HG03066 (cell line): ENCODE measurements around the gene CDCA7L.
A peak's percentile ranks its signal among the peaks of the same experiment; 100 is the strongest.

Experiments used
- ATAC-seq: cut with Tn5 transposase; IDR thresholded peaks from one replicate; pipeline ENCODE4 v1.9.1; 2021; ENCODE audit warnings: low read depth; ENCODE audit not compliant: unreplicated experiment

Gene CDCA7L

GRCh38 chr7:21945454-21946221, at the start of gene CDCA7L:
Gene CDCA7L (minus strand): TSS chr7:21945899. CDS start chr7:21945804, 95 bp downstream.
- ATAC-seq: peak; percentile 75

- ATAC-seq: no peak
Measured at GRCh38 chr7:21986096-21986495, 40.4 kb upstream of the CDCA7L start.

GRCh38 chr7:21984042-21984441, 38.3 kb upstream of the CDCA7L start:
- no peak for ATAC-seq

GRCh38 chr7:21983056-21983455, 37.4 kb upstream of the CDCA7L start:
- ATAC-seq: no peak

GRCh38 chr7:21981524-21981923, 35.8 kb upstream of the CDCA7L start:
- ATAC-seq: no peak

- no peak for ATAC-seq
Measured at GRCh38 chr7:21980926-21981500, 35.3 kb upstream of the CDCA7L start.

- no peak for ATAC-seq
Measured at GRCh38 chr7:21972397-21972784, 26.7 kb upstream of the CDCA7L start.

GRCh38 chr7:21971780-21972396, 26.2 kb upstream of the CDCA7L start:
- ATAC-seq: no peak

GRCh38 chr7:21969822-21970221, 24.1 kb upstream of the CDCA7L start:
- no peak for ATAC-seq

- no peak for ATAC-seq
Measured at GRCh38 chr7:21967598-21968003, 21.9 kb upstream of the CDCA7L start.

- ATAC-seq: peak; percentile 83
Measured at GRCh38 chr7:21966271-21966670, 20.6 kb upstream of the CDCA7L start.

GRCh38 chr7:21965291-21965690, 19.6 kb upstream of the CDCA7L start:
- ATAC-seq: no peak

GRCh38 chr7:21962677-21963076, 17.0 kb upstream of the CDCA7L start:
- ATAC-seq: no peak

- no peak for ATAC-seq
Measured at GRCh38 chr7:21960922-21961321, 15.2 kb upstream of the CDCA7L start.

GRCh38 chr7:21959387-21959776, 13.7 kb upstream of the CDCA7L start:
- ATAC-seq: no peak

GRCh38 chr7:21953781-21954180, 8.1 kb upstream of the CDCA7L start:
- ATAC-seq: no peak

- no peak for ATAC-seq
Measured at GRCh38 chr7:21948887-21949540, 3.3 kb upstream of the CDCA7L start.

- no peak for ATAC-seq
Measured at GRCh38 chr7:21948364-21948763, 2.7 kb upstream of the CDCA7L start.

GRCh38 chr7:21947946-21948345, 2.2 kb upstream of the CDCA7L start:
- no peak for ATAC-seq

GRCh38 chr7:21947056-21947455, 1.4 kb upstream of the CDCA7L start:
- ATAC-seq: no peak

GRCh38 chr7:21946222-21946709, 567 bp upstream of the CDCA7L start:
- no peak for ATAC-seq
